Inflammatory macrophage treated with lipopolysaccharide for 1 hour (primary cell): ENCODE data around the gene LMO3.
A peak's percentile ranks its signal among the peaks of the same experiment; 100 is the strongest.
"Not testable (repeated sequence)": the region's sequence is repeated elsewhere in the genome, so short reads cannot be mapped to it uniquely, and the experiment has no call there.

ENCODE experiments used
- DNase-seq, 2 donors: peaks; one replicate each; pipeline ENCODE4 v3.0.0-alpha.2; 2020 to 2022

LMO3 gene

GRCh38 chr12:16537652-16538051 is 68.3 kb downstream of the LMO3 start:
- DNase-seq: not testable (repeated sequence)

- DNase-seq: no peak
These were observed 74.3 kb downstream of the LMO3 start for GRCh38 chr12:16531621-16532020.

- no peak for DNase-seq
These were observed 75.6 kb downstream of the LMO3 start for GRCh38 chr12:16530268-16530850.

GRCh38 chr12:16526693-16527092 is 79.3 kb downstream of the LMO3 start:
- no peak for DNase-seq

- no peak for DNase-seq
These were observed 81.6 kb downstream of the LMO3 start for GRCh38 chr12:16524378-16524777.

GRCh38 chr12:16523951-16524331 is 82.0 kb downstream of the LMO3 start:
- DNase-seq: peak in 1 of 2 donors; percentile 9

- DNase-seq: no peak
These were observed 82.5 kb downstream of the LMO3 start for GRCh38 chr12:16523284-16523950.

GRCh38 chr12:16520328-16520727 is 85.6 kb downstream of the LMO3 start:
- DNase-seq: no peak

GRCh38 chr12:16515666-16516065 is 90.3 kb downstream of the LMO3 start:
- no peak for DNase-seq

GRCh38 chr12:16513231-16513630 is 92.7 kb downstream of the LMO3 start:
- DNase-seq: no peak

- DNase-seq: no peak
These were observed 96.6 kb downstream of the LMO3 start for GRCh38 chr12:16509411-16509810.

- no peak for DNase-seq
These were observed 99.6 kb downstream of the LMO3 start for GRCh38 chr12:16506394-16506793.

GRCh38 chr12:16504200-16504599 is 101.8 kb downstream of the LMO3 start:
- DNase-seq: no peak

- no peak for DNase-seq
These were observed 106.4 kb downstream of the LMO3 start for GRCh38 chr12:16499611-16500010.
